NCI-H1436 (cell line): ENCODE measurements around the gene ZNF785.
A peak's percentile ranks its signal among the peaks of the same experiment; 100 is the strongest.
"Not testable (repeated sequence)": the region's sequence is repeated elsewhere in the genome, so short reads cannot be mapped to it uniquely, and the experiment has no call there.

Source experiments
- DNase-seq: peaks from one replicate; lab custom pipeline; 2025; lab: John Stamatoyannopoulos, UW

ZNF785 gene

DNA sequence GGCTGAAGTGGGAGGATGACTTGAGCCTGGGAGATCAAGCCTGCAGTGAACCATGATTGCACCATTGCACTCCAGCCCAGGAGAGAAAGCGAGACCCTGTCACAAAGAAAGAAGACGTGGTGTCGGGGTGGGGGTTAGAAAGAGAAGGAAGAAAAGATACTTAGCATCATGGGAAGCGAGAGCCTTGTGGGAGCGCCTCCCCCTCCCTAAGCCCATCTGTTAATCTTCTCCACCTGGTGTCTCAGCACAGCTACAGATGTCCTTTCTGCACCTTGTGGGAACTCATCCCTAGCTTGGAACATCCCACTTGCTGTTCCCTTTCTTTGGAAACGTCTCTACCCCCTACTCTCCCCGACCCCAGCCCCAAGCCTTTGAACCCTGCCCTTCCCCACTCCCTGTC is 20.0 kb downstream of the ZNF785 start:
- DNase-seq = no peak

DNA sequence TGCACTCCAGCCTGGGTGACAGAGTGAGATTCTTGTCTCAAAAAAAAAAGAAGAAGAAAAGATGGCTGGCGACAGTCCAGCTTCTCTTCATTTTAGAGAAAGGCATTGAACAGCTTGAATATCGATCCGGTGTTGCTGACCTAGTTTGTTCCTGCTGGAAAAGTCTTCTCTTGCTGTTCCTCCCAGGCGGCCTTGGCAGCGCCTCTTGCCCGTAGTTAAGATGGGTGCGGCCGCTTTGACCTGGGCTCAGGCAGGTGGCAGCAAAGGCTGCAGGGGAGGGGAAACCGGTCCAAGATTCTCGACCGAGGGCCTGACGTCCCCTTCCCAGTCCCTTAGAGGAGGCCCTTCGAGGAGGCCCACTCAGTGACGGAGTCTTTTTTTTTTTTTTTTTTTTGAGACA is 23.5 kb downstream of the ZNF785 start:
- no peak for DNase-seq

DNA sequence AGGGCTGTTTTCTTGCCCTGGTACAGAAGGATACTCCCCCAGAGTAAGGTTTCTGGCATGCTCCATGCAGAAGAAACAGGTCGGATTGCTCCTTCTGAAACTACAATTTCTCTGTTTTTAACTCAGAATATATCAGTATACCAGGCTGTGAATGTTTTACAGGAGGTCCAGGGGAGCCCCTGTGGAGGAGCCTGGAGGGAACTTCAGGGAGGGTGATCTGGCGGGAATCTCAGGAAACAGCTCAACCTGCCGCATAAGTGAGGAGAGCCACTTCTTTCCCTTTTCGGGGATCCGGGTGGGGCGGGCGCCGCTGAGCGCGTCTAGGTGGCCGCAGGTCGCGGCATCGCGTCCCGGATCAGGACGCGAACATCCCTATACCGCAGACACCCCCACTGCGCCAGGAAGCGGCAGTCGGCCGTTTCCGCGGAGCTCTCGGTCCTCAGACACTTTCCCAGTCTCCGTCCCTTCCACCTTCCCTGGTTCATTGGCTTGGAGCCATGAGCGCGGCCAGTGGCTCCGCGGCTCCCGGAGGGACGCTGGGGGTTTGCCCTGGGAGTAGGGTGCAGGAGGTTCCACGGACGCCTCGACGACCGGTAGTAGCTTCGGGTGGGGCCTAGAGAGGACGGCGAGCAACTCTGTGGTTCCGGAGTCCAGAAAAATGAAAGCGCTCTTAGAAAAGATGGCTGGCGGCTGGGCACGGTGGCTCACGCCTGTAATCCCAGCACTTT is 24.2 kb downstream of the ZNF785 start:
- DNase-seq = no peak

GRCh38 chr16:30559690-30560089 is 25.8 kb downstream of the ZNF785 start:
- DNase-seq = no peak

DNA sequence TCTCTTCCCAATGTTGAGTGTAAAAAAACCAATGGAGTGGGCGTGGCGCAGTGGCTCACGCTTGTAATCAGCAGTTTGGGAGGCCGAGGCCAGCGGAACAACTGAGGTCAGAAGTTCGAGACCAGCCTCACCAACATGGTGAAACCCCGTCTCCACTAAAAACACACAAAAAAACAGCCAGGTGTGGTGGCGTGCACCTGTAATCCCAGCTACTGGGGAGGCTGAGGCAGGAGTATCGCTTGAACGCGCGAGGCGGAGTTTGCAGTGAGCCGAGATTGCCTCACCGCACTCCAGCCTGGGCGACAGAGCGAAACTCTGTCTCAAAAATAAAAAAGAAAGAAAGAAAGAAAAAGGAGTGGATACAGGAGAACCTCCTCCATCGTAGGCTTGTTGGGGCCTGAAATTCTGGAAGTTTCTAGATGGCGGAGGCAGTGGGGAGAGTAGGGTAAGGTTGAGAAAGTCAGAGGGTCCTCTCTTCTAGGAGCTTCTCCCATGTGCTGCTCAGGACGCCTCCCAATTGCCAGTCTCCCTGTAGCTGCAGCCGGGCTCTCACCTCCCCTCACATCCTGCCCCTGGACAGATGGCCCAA is 26.6 kb downstream of the ZNF785 start:
- no peak for DNase-seq

DNA sequence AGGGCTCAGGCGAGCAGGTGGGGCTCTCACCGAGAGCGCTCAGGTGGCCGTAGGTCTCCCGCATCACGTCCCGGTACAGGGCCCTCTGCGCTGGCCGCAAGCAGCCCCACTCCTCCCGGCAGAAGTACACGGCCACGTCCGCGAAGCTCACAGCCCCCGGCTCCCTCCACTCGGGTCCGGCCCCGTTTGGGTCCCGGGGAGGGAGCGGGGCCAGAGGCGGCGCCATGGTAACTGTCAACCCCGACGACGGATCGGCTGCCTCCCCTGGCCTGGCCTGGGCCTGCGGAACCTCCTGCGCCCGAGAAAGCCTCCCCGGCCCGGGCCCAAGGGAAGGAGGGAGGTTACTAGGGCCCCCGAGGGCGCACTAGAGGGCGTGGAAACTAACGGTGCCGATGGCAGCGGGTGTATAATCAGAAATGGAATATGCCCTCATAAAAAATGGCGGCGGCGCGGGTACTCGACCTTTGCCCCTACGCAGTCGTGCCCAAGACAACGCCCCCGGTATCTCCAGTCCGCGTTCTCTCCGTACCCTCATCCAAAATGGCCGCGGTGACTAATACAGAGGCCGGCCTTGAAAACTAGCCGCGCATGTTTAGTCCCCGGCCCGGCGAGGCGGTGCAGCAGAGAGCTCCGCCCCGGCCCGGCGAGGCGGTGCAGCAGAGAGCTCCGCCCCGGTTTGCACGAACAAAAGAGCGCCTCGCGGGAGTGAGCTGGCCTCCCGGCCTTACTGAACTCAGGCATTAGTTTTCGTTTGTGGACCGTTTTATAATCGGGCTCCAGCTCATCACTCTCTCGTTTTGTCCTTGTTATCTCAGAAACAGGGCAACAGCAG is 27.3 kb downstream of the ZNF785 start, which contains the start of gene ZNF764:
Gene ZNF764, minus strand, starts transcription at position 418 of the 832 bp plus-strand sequence. Its CDS starts 192 bp downstream, at position 226.
- peak; percentile 97 for DNase-seq

DNA sequence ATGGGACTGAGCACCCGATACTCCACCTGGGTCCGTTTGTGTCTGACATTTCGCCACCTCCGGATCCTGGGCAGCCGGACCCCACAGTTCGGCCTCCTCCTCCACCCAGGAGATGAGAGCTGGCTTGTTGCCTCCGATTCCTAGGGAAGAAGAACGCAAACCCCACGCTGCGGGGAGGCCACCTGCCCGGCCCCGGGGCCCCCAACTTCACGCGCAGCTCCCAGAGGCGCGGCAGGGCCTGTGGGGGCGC is 27.9 kb downstream of the ZNF785 start:
- DNase-seq = no peak

DNA sequence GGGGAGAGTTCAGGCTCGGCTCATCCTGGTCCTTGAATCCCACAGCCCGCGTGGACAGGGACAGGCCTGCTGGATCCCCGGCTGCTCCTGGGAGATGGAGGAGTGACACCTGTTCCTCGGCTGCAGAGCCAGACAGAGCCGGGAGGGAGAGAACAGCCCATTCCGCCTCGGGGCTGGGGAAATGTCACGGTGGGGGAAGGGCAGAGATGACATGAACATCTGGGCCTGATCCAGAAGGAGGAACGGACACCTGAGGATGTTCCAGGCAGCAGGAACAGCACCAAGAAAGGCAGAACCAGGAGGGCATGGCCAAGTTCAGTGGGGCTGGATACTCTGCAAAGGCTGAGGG is 29.4 kb downstream of the ZNF785 start:
- no peak for DNase-seq

- DNase-seq = no peak
Observed at GRCh38 chr16:30555315-30556124, 30.0 kb downstream of the ZNF785 start.

DNA sequence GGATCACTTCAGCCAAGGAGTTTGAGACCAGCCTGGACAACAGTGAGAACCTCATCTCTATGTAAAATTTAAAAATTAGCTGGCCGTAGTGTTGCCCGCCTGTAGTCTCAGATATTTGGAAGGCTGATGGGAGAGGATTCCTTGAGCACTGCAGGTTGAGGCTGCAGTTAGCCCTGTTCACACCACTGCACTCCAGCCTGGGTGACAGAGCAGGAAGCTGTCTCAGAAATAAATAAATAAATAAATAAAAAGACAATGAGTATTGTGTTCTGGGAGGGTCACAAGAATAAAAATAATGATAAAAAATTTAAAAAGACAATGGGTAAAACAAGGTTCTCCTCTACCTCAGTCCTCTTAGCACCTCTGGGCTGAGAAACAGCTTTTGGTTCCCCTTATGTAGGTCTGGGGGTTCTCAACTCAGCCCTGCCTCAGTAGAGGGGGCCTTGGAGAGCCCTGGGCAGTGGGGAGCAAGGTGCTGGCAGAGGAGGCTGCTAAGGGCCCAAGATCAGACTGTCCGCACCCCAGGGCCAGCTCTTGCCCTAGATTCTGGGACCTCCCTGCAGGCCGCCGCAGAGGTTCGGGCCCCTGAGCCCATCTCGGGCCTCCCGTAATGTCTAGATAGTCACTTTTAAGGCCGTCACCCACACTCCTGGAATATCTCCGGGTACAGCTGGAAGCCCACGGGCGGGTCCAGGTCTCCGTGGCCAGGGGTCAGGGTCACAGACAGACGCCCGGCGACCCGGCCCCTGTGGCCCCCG is 30.8 kb downstream of the ZNF785 start:
- no peak for DNase-seq

- no peak for DNase-seq
Observed at GRCh38 chr16:30553393-30553899, 32.1 kb downstream of the ZNF785 start.

DNA sequence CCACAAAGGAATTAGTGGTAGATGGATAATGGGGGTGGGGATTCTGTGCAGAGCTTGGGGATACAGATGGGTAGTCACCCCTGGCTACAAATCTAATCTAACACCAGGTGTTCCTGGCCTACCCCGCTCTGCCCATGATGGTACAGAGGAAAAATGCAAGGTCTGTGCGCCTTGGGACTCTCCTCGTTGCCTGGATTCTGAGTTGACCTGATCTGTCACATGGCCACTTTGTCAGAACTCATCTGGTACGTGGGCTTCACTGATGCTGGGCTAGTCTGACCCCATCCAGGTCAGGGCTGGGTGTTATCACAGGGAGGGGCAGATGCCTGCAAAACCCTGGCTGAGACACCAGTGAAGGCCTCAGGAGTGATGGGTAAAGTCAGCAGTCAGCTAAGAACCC is 32.5 kb downstream of the ZNF785 start:
- no peak for DNase-seq

DNA sequence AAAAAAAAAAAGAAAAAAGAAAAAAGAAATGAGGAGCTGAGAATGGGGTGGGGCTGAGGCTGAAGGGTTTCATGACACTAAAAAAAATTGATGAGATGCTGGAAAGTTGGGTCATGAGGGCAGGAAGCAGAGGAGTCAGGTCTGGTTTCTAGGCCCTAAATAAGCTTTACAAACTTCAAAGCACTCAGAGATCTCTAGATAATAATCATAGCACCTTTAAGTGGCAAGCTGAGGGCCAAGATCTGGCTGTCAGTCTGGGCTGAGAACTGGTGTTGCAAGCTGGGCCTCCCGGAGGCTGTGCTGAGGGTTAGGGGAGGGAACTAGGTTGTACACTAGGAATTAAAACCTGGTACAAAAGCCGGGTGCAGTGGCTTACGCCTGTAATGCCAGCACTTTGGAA is 33.7 kb downstream of the ZNF785 start:
- no peak for DNase-seq

- no peak for DNase-seq
Observed at GRCh38 chr16:30548416-30549253, 36.9 kb downstream of the ZNF785 start.

- DNase-seq = no peak
Observed at GRCh38 chr16:30546115-30546514, 39.4 kb downstream of the ZNF785 start.

DNA sequence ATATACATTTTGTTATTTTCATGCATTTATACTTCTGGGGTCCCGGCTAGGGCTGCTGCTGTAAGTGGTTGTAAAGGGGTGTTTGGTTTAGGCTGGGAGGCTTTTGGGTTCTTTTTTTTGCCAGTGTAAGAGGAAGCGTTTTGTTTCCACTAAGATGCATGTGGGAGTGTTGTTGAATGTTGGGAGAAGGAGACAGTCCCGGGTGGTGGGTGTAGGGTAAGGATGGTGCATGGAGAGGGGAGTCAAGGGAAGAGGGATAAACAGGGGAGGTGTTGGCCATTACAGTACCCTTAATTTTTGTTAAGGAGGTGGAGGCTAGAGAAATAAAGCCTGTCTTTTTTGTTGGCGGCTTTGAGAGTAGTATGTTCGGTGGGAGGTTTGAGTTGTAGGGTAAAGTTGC is 42.4 kb downstream of the ZNF785 start:
- DNase-seq = no peak

- DNase-seq = no peak
Observed at GRCh38 chr16:30541502-30542329, 43.8 kb downstream of the ZNF785 start.

DNA sequence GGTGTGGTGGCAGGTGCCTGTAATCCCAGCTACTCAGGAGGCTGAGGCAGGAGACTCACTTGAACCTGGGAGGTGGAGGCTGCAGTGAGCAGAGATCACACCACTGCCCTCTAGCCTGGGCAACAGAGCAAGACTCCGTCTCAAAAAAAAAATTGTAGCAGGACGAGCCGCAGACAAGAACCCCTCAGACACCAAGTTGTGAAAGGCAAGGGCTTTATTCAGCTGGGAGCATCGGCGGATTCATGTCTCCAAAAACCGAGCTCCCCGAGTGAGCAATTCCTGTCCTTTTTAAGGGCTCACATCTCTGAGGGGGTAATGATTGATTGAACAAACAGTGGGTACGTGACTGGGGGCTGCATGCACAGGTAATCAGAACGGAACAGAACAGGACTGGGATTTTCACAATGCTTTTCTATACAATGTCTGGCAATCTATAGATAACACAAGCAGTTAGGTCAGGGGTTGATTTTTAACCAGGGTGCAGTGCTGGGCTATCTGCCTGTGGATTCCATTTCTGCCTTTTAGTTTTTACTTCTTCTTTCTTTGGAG is 44.5 kb downstream of the ZNF785 start:
- not testable (repeated sequence) for DNase-seq

DNA sequence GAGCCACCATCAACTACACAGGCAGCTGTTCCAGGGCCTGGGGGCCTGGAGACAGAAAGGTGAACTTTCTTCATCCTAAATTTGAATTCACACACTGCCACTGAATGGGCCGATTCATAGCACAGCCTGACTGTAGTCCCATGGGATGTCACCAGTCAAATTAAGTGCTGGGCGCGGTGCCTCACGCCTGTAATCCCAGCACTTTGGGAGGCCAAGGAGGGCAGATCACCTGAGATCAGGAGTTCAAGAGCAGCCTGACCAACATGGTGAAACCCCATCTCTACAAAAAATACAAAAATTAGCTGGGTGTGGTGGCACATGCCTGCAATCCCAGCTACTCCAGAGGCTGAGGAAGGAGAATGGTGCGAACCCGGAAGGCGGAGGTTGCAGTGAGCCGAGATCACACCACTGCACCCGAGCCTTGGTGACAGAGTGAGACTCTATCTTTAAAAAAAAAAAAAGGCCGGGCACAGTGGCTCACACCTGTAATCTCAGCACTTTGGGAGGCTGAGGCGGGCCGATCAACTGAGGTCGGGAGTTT is 45.4 kb downstream of the ZNF785 start:
- not testable (repeated sequence) for DNase-seq
